RCC 7860 (cell line): ENCODE measurements around the gene DEPDC4.
A peak's percentile ranks its signal among the peaks of the same experiment; 100 is the strongest.
"Not testable (repeated sequence)": the region's sequence is repeated elsewhere in the genome, so short reads cannot be mapped to it uniquely, and the experiment has no call there.

ENCODE experiments used
- DNase-seq: peaks from one replicate; pipeline ENCODE4 v3.0.0-alpha.2; 2015; ENCODE audit warnings: low spot score
- FAIRE-seq: peaks from 2 replicates; lab custom pipeline; 2012; peaks lifted over from hg19 to GRCh38; lab: Jason Lieb, UNC

Gene DEPDC4

DNA sequence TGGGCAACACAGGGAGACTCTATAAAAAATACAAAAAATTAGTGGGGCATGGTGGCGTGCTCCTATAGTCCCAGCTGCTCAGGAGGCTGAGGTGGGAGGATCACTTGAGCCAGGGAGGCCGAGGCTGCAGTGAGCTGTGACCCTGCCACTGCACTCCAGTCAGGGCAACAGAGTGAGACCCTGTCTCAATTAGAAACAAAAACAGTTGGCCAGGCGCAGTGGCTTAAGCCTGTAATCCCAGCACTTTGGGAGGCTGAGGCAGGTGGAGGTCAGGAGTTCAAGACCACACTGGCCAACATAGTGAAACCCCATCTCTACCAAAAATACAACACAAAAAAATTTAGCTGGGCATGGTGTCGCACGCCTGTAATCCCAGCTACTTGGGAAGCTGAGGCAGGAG is 1.8 kb downstream of the DEPDC4 start:
- FAIRE-seq, DNase-seq: not testable (repeated sequence)

DNA sequence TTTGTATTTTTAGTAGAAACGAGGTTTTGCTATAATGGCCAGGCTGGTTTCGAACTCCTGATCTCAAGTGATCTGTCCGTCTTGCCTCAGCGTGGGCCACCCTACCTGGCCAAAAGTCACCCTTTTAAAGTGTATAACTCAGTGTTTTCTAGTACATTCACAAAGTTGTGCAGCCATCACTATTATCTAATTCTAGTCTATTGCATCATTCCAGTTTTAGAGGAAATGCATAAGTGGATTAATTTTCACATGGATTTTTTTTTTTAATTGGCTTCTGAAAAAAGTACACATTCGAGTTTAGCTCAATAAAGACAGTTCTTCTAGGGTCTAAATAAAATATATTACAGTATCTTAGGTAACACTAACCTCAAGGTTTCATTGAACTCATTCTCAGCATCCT is 3.7 kb downstream of the DEPDC4 start:
- FAIRE-seq, result no peak
- no peak for DNase-seq

DNA sequence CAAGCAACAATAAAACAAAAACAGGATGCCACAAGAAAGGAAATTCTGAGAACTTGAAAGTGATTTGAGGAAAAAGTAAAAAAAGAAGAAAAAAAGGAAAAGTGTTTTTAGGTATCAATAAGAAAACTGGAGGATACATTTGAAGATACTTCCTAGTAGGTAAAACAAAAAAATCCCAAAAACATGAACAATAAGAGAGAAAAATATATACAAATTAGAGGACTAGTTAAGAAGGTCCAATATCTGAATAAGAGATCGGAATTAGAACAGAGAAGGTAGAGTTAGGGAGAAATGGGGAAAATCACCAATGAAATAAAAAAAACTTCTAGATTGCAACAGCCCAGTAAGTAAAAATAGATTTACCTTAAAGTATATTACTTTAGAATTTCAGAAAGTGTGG is 8.8 kb downstream of the DEPDC4 start:
- FAIRE-seq (no peak), DNase-seq (no peak)

DNA sequence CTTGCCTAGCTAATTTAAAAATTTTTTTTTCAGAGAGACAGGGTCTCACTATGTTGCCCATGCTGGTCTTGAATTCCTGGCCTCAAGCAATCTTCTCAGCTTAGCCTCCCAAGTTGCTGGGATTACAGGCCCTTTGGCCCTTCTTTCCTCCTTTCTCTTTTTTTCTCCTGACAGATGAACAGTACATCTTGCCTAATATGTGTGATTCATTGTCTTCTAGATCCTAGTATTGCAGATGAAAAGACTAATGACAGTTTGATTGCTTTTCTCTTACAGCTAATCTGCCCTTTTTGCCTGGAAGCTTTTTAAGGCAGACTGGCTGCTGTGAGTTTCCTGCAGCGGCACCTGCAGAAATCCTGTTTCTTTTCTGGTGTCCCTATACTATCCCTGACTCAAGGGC is 12.0 kb downstream of the DEPDC4 start:
- DNase-seq (no peak), FAIRE-seq (no peak)

DNA sequence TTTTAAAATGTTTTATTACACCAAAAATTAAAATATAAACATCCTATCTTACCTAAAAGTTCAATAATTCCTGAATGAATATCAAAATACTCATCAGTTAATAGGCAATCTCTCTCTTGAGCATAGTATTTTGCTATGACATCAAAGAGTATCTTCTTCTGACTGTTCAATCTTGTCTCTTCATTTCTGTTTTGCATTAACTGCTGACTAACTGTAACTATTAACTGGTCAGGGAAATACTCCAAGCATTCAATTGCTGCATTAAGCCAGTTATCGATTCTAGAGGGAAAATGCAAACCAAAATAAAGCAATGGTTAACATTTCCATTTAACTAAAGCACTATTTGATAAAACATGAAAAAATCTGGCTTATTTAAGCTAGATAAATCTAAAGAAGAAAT is 13.4 kb downstream of the DEPDC4 start:
- FAIRE-seq (peak; percentile 35), DNase-seq (no peak)

DNA sequence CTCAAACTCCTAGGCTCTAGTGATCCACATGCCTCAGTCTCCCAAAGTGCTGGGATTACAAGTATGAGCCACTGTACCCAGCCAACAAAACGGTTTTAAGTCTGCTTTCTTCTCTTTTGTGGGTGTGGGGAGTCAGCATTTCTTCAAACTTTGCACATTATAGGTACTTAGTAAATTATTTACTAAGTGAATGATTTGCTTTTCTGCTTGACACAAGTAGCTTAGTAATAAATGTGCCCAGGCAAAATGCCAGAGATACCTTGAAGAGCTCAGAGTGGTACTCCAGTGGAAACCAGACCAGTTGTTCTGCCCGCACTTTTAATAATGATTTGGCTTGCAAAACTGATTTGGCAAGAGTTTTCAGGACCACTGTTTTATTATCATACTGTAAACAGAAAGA is 15.0 kb downstream of the DEPDC4 start:
- DNase-seq, result peak; percentile 64
- peak; percentile 88 for FAIRE-seq

DNA sequence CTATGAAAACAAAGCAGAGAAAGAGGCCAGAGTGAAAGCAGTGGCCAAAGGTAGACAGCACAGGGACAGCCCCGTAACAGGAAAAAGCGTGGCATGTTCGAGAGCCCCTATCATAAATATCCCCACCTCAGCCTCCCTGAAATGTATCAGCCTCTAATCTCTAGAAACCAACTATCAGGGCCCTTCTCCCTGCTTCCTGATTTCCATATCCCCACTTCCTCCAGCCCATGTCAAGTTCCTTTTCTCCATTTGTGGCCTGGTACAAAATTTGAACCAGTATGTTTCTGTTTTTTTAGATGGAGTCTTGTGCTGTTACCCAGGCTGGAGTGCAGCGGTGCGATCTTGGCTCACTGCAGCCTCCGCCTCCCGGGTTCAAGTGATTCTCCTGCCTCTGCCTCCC is 16.9 kb downstream of the DEPDC4 start:
- DNase-seq, result no peak
- no peak for FAIRE-seq

DNA sequence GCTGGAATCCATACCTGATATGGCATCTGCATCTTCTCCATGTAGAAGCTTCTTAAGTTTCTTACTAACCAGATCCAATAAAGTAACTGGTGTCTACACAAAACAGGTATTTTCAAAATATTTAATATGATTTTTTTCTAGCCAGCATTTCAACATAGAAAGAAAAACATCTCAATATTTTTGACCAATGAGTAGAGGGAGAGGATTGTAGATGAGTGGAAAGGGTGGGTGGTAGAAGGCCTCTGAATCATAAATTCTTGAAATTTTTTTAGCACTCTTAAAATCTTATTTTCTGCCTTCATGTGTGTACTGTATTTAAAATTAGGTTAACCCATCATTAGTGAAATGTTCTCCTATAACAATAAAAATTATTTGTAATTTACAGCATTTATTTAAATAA is 18.0 kb downstream of the DEPDC4 start:
- no peak for FAIRE-seq
- DNase-seq, result no peak

DNA sequence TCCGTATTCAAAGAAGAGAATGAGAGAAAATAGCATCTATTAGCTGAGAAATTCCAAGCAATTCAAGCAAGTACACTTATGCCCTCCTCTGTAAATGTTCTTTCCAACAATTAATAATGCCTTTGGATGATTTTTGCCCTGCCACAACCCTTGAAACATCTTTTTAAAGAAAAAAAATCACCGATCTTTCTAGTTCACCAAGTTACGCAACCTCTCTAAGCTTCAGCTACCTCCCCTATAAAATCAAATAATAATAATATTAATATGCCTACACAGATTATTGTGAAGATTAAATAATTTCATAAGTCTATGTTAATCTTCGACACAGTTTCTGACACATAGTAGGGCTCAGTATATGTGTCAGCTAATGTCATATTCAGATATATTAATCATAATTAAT is 19.1 kb downstream of the DEPDC4 start:
- FAIRE-seq (no peak), DNase-seq (no peak)

DNA sequence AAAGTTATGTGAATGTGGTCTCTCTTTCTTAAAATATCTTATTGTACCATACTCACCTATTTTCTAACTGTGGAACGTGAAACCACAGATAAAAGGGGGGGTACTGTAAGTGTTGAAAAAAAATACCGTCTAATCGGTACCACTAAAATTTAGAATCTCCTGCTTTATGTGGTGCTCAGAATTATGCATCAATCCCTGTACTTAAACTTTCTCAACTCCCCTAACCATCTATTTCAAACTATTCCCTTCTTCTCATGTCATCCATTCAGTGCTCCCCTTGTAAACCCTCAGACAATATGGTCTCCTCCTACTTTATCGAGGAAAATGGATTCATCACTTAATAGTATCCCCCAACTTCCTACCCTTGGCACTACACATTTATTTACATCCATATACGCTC is 23.7 kb downstream of the DEPDC4 start:
- DNase-seq (no peak), FAIRE-seq (no peak)

DNA sequence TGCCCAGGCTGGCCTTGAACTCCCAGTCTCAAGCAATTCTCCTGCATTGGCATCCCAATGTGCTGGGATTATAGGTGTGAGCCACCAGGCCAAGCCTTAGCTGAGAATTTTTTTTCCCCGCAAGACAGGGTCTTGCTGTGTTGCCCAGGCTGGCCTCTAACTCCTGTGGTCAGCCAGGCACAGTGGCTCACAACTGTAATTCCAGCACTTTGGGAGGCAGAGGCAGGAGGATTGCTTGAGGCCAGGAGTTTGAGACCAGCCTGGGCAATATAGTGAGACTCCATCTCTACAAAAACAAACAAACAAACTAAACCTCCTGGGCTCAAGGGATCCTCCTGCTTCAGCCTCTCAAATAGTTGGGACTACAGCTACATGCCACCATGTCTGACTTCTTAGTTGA is 27.3 kb downstream of the DEPDC4 start:
- DNase-seq, result no peak
- no peak for FAIRE-seq

DNA sequence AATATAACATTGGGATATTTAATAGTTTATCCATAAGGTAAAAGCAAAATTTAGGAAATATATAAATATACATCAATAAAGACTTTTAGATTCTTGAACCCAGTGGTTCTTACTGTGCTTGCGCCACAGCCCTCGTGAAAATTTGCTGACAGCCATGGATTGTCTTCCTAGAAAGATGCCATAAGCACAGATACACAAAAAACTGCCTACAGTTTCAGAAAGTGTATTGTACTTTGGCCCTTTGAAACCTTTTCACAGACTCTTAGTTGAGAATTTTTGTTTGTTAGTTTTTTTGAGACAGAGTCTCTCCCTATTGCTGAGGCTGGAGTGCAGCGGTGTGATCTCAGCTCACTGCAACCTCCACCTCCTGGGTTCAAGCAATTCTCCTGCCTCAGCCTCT is 28.1 kb downstream of the DEPDC4 start:
- FAIRE-seq, result no peak
- DNase-seq, result no peak

DNA sequence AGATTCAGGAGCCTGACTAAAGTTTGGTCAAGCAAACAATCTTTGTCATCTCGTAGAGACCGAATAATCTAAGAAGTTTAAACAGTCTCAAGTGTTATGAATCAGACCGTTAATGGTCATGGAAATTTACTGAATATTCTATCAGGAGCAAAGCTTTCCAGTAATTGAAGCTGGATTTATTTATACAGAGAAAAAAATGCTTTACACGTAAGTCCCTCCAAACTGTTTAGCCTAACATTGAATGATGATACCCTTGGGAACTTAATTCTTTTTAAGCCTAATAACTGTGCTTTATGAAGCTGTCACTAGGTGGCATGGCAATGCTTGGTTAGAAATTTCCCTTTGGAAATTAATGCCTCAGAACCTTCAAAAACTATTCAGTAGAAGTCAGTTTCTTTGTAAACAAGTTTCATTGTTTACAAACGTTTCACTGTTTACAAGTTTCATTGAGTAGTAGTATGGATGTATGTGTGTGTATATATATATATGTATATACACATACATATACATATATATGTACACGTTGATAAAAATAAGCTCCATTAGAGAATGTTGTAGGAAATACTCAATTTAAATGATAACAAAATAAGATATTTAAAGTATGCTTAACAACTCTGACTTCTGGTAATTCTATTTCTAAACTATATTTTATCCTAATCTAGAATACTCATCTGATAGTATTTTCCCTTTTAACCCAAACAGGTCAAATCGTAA is 32.1 kb downstream of the DEPDC4 start:
- FAIRE-seq (peak; percentile 56), DNase-seq (peak; percentile 31)

DNA sequence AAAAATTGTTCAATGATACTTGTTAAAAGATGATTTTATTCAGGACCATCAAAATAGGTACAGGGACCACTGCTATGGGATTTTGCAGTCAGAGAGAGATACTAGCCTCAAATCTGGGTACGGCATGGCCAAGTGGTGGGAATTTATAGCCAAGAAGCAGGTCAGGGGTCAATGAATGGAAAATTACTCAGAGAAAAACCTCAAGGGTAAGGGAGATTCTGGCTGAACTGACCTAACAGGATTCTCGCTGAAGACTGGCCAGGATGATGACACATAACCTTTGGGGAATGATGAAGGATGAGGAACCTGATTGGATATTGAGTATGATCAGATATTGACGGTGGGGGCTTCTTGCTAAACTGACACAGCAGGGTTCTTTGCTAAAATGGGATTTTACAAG is 32.7 kb downstream of the DEPDC4 start:
- no peak for DNase-seq
- no peak for FAIRE-seq

DNA sequence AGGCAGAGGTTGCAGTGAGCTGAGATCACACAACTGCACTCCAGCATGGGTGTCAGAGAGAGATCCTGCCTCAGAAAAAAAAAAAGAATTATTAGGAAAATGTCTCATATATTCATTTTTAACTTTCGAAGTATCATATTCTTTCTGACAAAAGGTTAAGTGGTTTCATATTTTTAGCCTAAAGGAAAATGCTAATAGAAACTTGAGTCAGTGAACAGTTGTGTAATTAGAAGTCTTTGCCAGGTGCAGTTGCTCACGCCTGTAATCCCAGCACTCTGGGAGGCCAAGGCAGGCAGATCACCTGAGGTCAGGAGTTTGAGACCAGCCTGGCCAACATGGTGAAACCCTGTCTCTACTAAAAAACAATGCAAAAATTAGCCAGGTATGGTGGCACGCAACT is 35.0 kb downstream of the DEPDC4 start:
- FAIRE-seq, DNase-seq: not testable (repeated sequence)

DNA sequence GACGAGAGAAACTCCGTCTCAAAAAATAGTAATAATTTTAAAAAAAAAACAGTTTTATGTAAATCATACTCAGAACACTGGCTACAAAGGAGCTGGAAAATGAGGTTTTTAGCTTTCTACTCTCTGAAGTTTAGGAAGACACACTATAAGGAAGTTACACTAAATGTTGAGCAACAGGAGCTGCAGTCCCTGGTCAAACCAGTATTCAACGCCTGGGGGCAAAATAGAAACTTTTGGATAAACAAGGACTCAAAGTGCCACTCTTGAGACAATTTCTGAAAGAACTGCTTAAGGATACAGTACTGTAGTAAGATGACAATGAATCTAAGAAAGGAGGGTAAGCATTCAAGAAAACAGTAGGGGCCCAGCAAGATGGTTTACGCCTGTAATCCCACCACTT is 37.0 kb downstream of the DEPDC4 start:
- no peak for DNase-seq
- no peak for FAIRE-seq

DNA sequence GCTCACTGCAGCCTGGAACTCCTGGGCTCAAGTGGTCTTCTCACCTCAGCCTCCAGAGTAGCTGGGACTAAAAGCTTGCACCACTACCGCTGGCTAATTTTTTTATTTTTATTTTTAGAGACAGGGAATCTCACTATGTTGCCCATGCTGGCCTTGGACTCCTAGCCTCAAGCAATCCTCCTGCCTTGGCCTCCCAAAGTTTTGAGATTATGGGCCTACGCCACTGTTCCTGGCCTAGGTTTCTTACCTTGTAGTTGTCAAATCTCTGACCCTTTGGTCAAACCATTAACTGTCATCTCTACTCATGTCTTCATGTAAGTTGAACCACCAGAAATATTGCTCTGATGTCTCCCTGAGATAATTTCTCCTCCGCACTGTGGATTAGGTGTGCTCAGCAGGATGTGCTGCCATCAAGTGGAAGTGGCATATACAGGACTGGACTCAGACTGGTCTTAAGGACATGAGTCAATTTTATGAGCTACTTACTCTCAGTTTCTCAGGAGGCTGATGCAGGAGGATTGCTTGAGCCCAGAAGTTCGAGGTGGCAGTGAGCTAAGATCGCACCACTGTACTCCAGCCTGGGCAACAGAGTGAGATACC is 37.7 kb downstream of the DEPDC4 start:
- FAIRE-seq, result no peak

DNA sequence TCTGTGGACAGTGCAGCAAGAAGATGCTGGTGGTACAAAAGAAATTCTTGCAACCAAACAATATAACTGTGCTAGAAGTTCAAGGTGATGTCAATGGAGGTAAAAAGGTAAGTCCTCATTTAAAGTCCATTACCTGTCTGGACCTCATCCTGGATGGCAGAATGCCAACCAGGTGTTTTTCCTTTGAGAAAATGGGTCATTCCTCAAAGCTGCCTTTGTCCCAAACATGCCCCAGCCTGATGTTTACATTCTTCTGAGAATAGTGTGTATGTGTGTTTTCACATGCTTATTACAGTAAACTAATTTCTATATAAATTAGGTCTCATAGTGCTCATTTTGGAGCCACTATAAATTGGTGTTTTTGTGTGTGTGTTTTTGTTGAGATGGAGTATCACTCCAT is 41.4 kb downstream of the DEPDC4 start:
- no peak for DNase-seq
- no peak for FAIRE-seq

More for the DNA sequence above, 37.7 kb downstream of the DEPDC4 start:
- peak; percentile 27 for DNase-seq

DNA sequence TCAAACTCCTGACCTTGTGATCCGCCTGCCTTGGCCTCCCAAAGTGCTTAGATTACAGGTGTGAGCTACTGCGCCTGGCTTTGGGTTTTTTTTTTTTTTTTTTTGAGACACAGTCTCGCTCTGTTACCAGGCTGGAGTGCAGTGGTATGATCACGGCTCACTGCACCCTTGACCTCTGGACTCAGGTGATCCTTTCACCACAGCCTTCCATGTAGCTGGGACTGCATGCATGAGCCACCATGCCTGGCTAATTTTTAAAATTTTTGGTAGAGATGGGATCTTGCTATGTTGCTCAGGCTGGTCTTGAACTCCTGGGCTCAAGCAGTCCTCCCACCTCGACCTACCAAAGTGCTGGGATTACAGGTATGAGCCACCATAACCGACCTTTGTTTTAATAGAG is 44.7 kb downstream of the DEPDC4 start:
- FAIRE-seq, DNase-seq: not testable (repeated sequence)

DNA sequence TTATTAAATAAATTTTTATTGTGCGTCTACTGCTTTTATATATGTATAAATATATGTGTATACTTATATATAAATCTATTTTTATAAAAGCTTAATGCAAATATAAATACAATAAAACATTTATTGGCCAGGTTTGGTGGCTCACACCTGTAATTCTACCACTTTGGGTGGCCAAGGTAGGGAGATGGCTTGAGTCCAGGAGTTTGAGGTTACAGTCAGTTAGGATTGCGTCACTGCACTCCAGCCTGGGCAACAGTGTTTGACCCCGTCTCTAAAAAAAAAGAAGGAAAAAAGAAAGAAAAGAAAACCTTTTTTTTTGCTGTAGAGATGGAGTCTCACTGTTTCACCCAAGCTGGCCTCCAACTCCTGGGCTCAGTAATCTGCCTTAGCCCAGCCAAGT is 45.4 kb downstream of the DEPDC4 start:
- DNase-seq, result no peak
- no peak for FAIRE-seq

DNA sequence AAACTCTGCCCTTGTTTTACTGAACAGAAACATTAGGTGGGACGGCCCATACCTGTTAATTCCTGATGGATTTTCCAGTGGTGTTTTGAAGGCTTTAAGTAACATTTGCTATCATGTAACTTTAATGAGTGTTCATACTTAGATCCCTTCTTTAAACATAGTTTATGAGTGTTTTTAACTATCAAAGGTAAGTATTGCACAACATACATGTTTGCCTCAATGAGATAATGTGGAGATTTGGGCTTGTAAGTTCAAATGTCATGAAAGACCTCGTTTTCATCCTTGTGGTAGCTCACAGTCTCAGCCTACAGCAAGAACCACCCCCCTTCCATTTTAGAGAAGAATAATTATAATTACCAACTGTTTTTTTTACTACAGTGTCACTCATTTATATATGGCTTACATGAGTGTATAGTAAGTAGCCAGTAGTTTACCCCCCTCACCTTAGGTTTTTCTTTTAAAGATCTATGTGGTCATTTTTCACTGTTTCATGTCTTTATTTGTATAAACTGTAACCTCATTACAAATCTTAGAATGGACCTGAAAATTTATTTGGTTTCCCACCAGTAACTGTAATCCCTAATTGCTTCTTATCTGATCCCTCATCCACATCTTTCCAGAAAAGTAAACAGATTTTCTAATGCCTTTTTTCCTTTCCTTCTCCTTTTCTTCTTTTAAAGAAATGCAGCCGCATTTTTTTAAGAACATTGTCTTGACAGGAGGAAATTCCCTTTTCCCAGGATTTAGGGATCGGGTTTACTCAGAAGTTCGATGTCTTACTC is 47.4 kb downstream of the DEPDC4 start:
- DNase-seq (no peak), FAIRE-seq (no peak)

DNA sequence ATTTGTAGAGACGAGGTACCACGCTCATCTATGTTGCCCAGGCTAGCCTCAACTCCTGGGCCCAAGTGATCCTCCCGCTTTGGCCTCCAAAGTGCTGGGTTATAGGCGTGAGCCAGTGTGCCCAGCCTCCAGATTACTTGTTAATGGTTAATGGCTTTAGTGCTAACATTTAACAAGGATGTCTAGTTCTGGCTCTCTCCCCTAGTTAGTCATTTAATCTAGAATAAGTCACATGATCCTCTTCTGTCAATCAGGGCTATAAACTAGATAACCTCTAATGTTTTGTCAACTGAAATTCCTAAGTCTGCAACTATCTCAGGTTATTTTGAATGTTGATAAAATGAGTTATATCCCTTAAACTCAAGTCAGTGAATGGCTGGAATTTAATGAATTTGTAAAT is 50.5 kb downstream of the DEPDC4 start:
- FAIRE-seq (peak; percentile 46), DNase-seq (no peak)
